Gastrocnemius medialis (tissue), 4 donors: ENCODE measurements around the gene PPFIA1. TPM values are rescaled to one million over a fixed set of nuclear protein-coding genes. Genes with fewer than 3 reads are reported as not detected.

ENCODE experiments used
- ATAC-seq, 2 donors: fragments of 150-250 bp; one replicate each; pipeline ENCODE4 v1.9.1; 2016
- DNase-seq, 2 donors: peaks; one replicate each; pipeline ENCODE4 v3.0.0-alpha.2; 2019
- H3K27ac ChIP-seq, 4 donors: fragments of 200-600 bp; sonication (generic); 1 replicate in 1 of 4; 2 replicates in 3 of 4; pipeline ENCODE4 v1.5.1; 2016 to 2018; ENCODE audit warnings: mild to moderate bottlenecking in 2 of 4, moderate library complexity in 1 of 4
- H3K27me3 ChIP-seq, 3 donors: fragments of 200-600 bp; sonication (generic) in 2 of 3; 1 replicate in 1 of 3; 2 replicates in 2 of 3; pipeline versions ENCODE4 v1.5.1 to v1.6.0; 2016 to 2019; ENCODE audit warnings: mild to moderate bottlenecking in 1 of 3, moderate library complexity in 1 of 3
- H3K36me3 ChIP-seq, 2 donors: fragments of 200-600 bp; sonication (generic) in 1 of 2; one replicate each; pipeline ENCODE4 v1.5.1; 2017 to 2018
- H3K4me1 ChIP-seq, 2 donors: fragments of 200-600 bp; sonication (generic) in 1 of 2; one replicate each; pipeline ENCODE4 v1.5.1; 2016 to 2017; ENCODE audit warnings: mild to moderate bottlenecking in 2 of 2
- H3K4me3 ChIP-seq, 4 donors: fragments of 200-600 bp; sonication (generic) in 3 of 4; 1 replicate in 1 of 4; 2 replicates in 3 of 4; pipeline ENCODE4 v1.5.1; 2016 to 2019; ENCODE audit warnings: mild to moderate bottlenecking in 2 of 4
- H3K9me3 ChIP-seq, 3 donors: fragments of 200-600 bp; sonication (generic) in 2 of 3; 1 replicate in 1 of 3; 2 replicates in 2 of 3; pipeline ENCODE4 v1.5.1; 2016 to 2019
- POLR2A ChIP-seq, 2 donors: fragments of 450-650 bp; IDR thresholded peaks; one replicate each; pipeline ENCODE4 v1.6.1; 2017; ENCODE audit warnings: antibody characterized with exemption in 2 of 2, mild to moderate bottlenecking in 2 of 2, moderate library complexity in 2 of 2
- in situ Hi-C, 4 donors: fragments of 200-750 bp; cut with MboI; loops; one replicate each; pipeline versions ENCODE4 v1.15.0 to v1.8.0; 2017; ENCODE audit warnings: low sequenced_read_pairs in 4 of 4
- intact Hi-C: fragments of 100-400 bp; cut with DNase I; formaldehyde crosslinking; loops from one replicate; pipeline ENCODE4 v1.15.1; 2023; ENCODE audit warnings: low total_unique reads
- total RNA-seq, 4 donors: library from RNA; depleted of rRNA; stranded (reverse); fragments of >200 nt; gene quantifications; one replicate each; pipeline versions ENCODE4 v1.1.0 to v1.2.3, GENCODE V29; 2016
- TF ChIP-seq, protein P1 (sequence below), 5 experiments: fragments of 450-650 bp in 3 of 5; fragments of 200-600 bp in 2 of 5; sonication (generic) in 2 of 5; IDR thresholded peaks in 4 of 5; conservative IDR thresholded peaks in 1 of 5; 1 replicate in 4 of 5; 2 replicates in 1 of 5; pipeline ENCODE4 v1.5.1; 2016 to 2019; ENCODE audit warnings: antibody characterized with exemption in 5 of 5, mild to moderate bottlenecking in 3 of 5, moderate library complexity in 3 of 5

PPFIA1 gene
- total RNA-seq, 4 donors from 2014 or later: 36.3 to 90.6 (median 46.0) TPM

DNA sequence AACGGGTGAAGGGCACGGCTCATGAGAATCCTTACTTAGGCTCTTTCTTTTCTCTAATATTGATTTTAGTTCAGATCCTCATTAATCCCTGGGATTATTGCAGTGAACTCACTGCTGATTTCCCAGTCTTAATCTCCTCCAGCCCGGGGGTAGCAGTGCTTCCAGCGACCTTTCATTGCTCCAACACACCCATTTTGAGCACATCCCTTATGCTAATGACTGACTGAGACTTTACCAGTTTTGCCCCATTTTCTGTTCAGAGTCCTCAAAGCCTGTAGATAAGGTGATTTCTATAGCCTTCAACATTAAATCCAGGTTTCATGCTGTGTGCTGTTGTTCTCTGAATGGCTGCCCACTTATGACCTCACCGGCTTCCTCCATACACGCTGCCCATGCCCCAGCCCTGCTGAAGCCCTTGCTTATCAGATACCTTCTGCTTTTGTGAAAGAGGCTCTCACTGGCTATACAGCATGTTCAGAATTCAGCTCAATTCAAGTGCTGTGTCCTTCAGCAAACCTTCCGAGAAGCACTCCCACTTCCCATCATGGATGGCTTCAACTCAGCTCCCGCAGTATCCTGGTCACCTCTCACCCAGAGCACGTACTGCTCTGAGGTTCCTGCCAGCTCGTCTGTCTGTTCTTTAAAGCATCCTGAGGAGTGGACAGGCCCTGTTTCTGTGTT lies 49.0 kb downstream of the PPFIA1 start:
- Histone ChIP-seq H3K27ac (no peak overlapping the region), H3K4me1 (peaks cover 0 to 8% of the 10 kb centered on the region in 2 donors), H3K27me3 (no peaks in the 10 kb centered on the region), H3K36me3 (peaks cover 0 to 9% of the 10 kb centered on the region in 2 donors), H3K4me3 (no peak overlapping the region), H3K9me3 (no peaks in the 10 kb centered on the region)
- TF ChIP-seq POLR2A (IDR thresholded peaks at IDR 0.05): no peak
- TF ChIP-seq, protein P1, sequence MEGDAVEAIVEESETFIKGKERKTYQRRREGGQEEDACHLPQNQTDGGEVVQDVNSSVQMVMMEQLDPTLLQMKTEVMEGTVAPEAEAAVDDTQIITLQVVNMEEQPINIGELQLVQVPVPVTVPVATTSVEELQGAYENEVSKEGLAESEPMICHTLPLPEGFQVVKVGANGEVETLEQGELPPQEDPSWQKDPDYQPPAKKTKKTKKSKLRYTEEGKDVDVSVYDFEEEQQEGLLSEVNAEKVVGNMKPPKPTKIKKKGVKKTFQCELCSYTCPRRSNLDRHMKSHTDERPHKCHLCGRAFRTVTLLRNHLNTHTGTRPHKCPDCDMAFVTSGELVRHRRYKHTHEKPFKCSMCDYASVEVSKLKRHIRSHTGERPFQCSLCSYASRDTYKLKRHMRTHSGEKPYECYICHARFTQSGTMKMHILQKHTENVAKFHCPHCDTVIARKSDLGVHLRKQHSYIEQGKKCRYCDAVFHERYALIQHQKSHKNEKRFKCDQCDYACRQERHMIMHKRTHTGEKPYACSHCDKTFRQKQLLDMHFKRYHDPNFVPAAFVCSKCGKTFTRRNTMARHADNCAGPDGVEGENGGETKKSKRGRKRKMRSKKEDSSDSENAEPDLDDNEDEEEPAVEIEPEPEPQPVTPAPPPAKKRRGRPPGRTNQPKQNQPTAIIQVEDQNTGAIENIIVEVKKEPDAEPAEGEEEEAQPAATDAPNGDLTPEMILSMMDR (IDR thresholded peaks at IDR 0.05 in 4 of 5, conservative IDR thresholded peaks at IDR 0.05 in 1 of 5): no peak
- no peak for ATAC-seq
- in situ Hi-C loops (no loop called here), intact Hi-C loops (no loop called here)
- DNase-seq: no peak

GRCh38 chr11:70322666-70323065 lies 52.2 kb downstream of the PPFIA1 start:
- H3K9me3 ChIP-seq: no peaks in the 10 kb centered on the region
- H3K4me1 ChIP-seq: peaks cover 12 to 22% of the 10 kb centered on the region in 2 donors
- in situ Hi-C loops: no loop called here
- intact Hi-C loops: no loop called here
- no peak overlapping the region for H3K27ac ChIP-seq
- H3K36me3 ChIP-seq: peaks cover 0 to 32% of the 10 kb centered on the region in 2 donors
- ATAC-seq (no peak), DNase-seq (no peak)
- no peaks in the 10 kb centered on the region for H3K27me3 ChIP-seq
- no peak for TF ChIP-seq POLR2A (IDR thresholded peaks at IDR 0.05)
- TF ChIP-seq, protein P1 (IDR thresholded peaks at IDR 0.05 in 4 of 5, conservative IDR thresholded peaks at IDR 0.05 in 1 of 5): no peak
- H3K4me3 ChIP-seq: no peak overlapping the region

- intact Hi-C loops (no loop called here), in situ Hi-C loops (no loop called here)
- Histone ChIP-seq H3K4me1 (peaks cover 12 to 22% of the 10 kb centered on the region in 2 donors), H3K27ac (peak overlapping the region in 1 of 4 donors; percentile 41), H3K27me3 (no peaks in the 10 kb centered on the region), H3K36me3 (peaks cover 0 to 34% of the 10 kb centered on the region in 2 donors), H3K9me3 (no peaks in the 10 kb centered on the region), H3K4me3 (no peak overlapping the region)
- no peak for TF ChIP-seq POLR2A (IDR thresholded peaks at IDR 0.05)
- TF ChIP-seq, protein P1 (IDR thresholded peaks at IDR 0.05 in 4 of 5, conservative IDR thresholded peaks at IDR 0.05 in 1 of 5): no peak
- DNase-seq (no peak), ATAC-seq (no peak)
Measured at GRCh38 chr11:70323806-70324205, 53.3 kb downstream of the PPFIA1 start.

- ATAC-seq: no peak
- TF ChIP-seq, protein P1 (IDR thresholded peaks at IDR 0.05 in 4 of 5, conservative IDR thresholded peaks at IDR 0.05 in 1 of 5): no peak
- TF ChIP-seq POLR2A (IDR thresholded peaks at IDR 0.05): no peak
- H3K36me3 ChIP-seq: peaks cover 0 to 40% of the 10 kb centered on the region in 2 donors
- no peaks in the 10 kb centered on the region for H3K9me3 ChIP-seq
- no peaks in the 10 kb centered on the region for H3K27me3 ChIP-seq
- H3K4me3 ChIP-seq: no peak overlapping the region
- intact Hi-C loops (no loop called here), in situ Hi-C loops (no loop called here)
- peak overlapping the region in 1 of 4 donors; percentile 41 for H3K27ac ChIP-seq
- H3K4me1 ChIP-seq: peaks cover 12 to 22% of the 10 kb centered on the region in 2 donors
- no peak for DNase-seq
Measured at GRCh38 chr11:70324376-70325115, 54.1 kb downstream of the PPFIA1 start.
